ENCODE results near the gene ANGEL1. TPM values are rescaled to one million over a fixed set of nuclear protein-coding genes. Genes with fewer than 3 reads are reported as not detected.

ANGEL1 gene
- total and polyA plus RNA-seq, 4 donors, result 5.2 to 15.9 (median 9.6) TPM

- 25% methylated on average over 28 of the region's 28 CpGs for WGBS
- H3K4me3 ChIP-seq (ENCODE audit: low read depth in 1 of 3, low read length in 3 of 3), result peak overlapping the region; percentile 0 to 77 (median 71)
- peak overlapping the region; percentile 40 to 65 for H3K27ac ChIP-seq (ENCODE audit: low read depth in 1 of 2, low read length in 2 of 2)
- peaks cover 0 to 3% (median 3%) of the 10 kb centered on the region in 4 donors for H3K27me3 ChIP-seq (ENCODE audit: control insufficient read depth in 4 of 4, insufficient read depth in 4 of 4, low read length in 3 of 4)
- peak; percentile 32 for DNase-seq (ENCODE audit: low spot score)
- H3K9ac ChIP-seq (ENCODE audit: low read depth in 1 of 2, low read length in 2 of 2), result peak overlapping the region in 1 of 2 donors; percentile 36
- no peaks in the 10 kb centered on the region for H3K36me3 ChIP-seq (ENCODE audit: control insufficient read depth in 4 of 4, insufficient read depth in 3 of 4, low read depth in 1 of 4, low read length in 3 of 4)
- no peaks in the 10 kb centered on the region for H3K9me3 ChIP-seq (ENCODE audit: control insufficient read depth in 4 of 4, low read length in 3 of 4)
- H3K4me1 ChIP-seq (ENCODE audit: control insufficient read depth in 4 of 4, insufficient read depth in 4 of 4, low read length in 3 of 4), result peaks cover 3 to 22% (median 9%) of the 10 kb centered on the region in 4 donors
- TF ChIP-seq HNF4G (IDR thresholded peaks at IDR 0.05) (no peak), SP1 (IDR thresholded peaks at IDR 0.05) (no peak), FOXA2 (IDR thresholded peaks at IDR 0.05) (no peak), EGR1 (IDR thresholded peaks at IDR 0.05; ENCODE audit: low read depth in 2 of 2) (no peak), NR2F2 (IDR thresholded peaks at IDR 0.05) (no peak), YY1 (IDR thresholded peaks at IDR 0.05) (no peak), RAD21 (IDR thresholded peaks at IDR 0.05) (no peak), RXRA (IDR thresholded peaks at IDR 0.05) (no peak), FOXA1 (IDR thresholded peaks at IDR 0.05) (no peak), TAF1 (conservative IDR thresholded peaks at IDR 0.05) (no peak)
Measured at GRCh38 chr14:76762411-76763095, 50.1 kb downstream of the ANGEL1 start.

GRCh38 chr14:76761960-76762410 is 50.7 kb downstream of the ANGEL1 start:
- WGBS, result 2% methylated on average over 54 of the region's 54 CpGs
- H3K4me1 ChIP-seq (ENCODE audit: control insufficient read depth in 4 of 4, insufficient read depth in 4 of 4, low read length in 3 of 4), result peaks cover 3 to 19% (median 9%) of the 10 kb centered on the region in 4 donors
- H3K9ac ChIP-seq (ENCODE audit: low read depth in 1 of 2, low read length in 2 of 2), result peak overlapping the region in 1 of 2 donors; percentile 36
- no peak for TF ChIP-seq ZBTB33 (IDR thresholded peaks at IDR 0.05)
- no peak for TF ChIP-seq FOXA1 (IDR thresholded peaks at IDR 0.05)
- TF ChIP-seq HNF4A (conservative IDR thresholded peaks at IDR 0.05), result no peak
- TF ChIP-seq TAF1 (conservative IDR thresholded peaks at IDR 0.05), result no peak
- no peak for TF ChIP-seq HNF4G (IDR thresholded peaks at IDR 0.05)
- TF ChIP-seq CTCF (IDR thresholded peaks at IDR 0.05; ENCODE audit: low read depth, low read length, missing input control), result no peak
- TF ChIP-seq SP1 (IDR thresholded peaks at IDR 0.05), result no peak
- no peak for TF ChIP-seq MAX (IDR thresholded peaks at IDR 0.05)
- no peak for TF ChIP-seq REST (IDR thresholded peaks at IDR 0.05)
- no peak for TF ChIP-seq YY1 (IDR thresholded peaks at IDR 0.05)
- TF ChIP-seq GABPA (IDR thresholded peaks at IDR 0.05 in 1 of 2, conservative IDR thresholded peaks at IDR 0.05 in 1 of 2), result no peak
- TF ChIP-seq NR2F2 (IDR thresholded peaks at IDR 0.05), result no peak
- no peak for TF ChIP-seq RAD21 (IDR thresholded peaks at IDR 0.05)
- TF ChIP-seq JUND (IDR thresholded peaks at IDR 0.05), result no peak
- no peak for TF ChIP-seq RXRA (IDR thresholded peaks at IDR 0.05)
- no peak for TF ChIP-seq ATF3 (IDR thresholded peaks at IDR 0.05)
- no peak for TF ChIP-seq FOXA2 (IDR thresholded peaks at IDR 0.05)
- no peak for DNase-seq (ENCODE audit: low spot score)
- H3K36me3 ChIP-seq (ENCODE audit: control insufficient read depth in 4 of 4, insufficient read depth in 3 of 4, low read depth in 1 of 4, low read length in 3 of 4), result no peaks in the 10 kb centered on the region
- H3K27me3 ChIP-seq (ENCODE audit: control insufficient read depth in 4 of 4, insufficient read depth in 4 of 4, low read length in 3 of 4), result peaks cover 0 to 3% (median 3%) of the 10 kb centered on the region in 4 donors
- no peaks in the 10 kb centered on the region for H3K9me3 ChIP-seq (ENCODE audit: control insufficient read depth in 4 of 4, low read length in 3 of 4)
- H3K27ac ChIP-seq (ENCODE audit: low read depth in 1 of 2, low read length in 2 of 2), result peak overlapping the region; percentile 40 to 65
- peak overlapping the region in 2 of 3 donors; percentile 71 to 77 for H3K4me3 ChIP-seq (ENCODE audit: low read depth in 1 of 3, low read length in 3 of 3)

Data from liver (tissue), 9 donors.